Superior temporal gyrus (tissue), 1 donor: Measurements from ENCODE around the gene OPRL1.

Experiments used
- DNase-seq: peaks from one replicate; pipeline ENCODE4 v3.0.0-alpha.2; 2016; ENCODE audit errors: extremely low spot score

The OPRL1 gene

DNA sequence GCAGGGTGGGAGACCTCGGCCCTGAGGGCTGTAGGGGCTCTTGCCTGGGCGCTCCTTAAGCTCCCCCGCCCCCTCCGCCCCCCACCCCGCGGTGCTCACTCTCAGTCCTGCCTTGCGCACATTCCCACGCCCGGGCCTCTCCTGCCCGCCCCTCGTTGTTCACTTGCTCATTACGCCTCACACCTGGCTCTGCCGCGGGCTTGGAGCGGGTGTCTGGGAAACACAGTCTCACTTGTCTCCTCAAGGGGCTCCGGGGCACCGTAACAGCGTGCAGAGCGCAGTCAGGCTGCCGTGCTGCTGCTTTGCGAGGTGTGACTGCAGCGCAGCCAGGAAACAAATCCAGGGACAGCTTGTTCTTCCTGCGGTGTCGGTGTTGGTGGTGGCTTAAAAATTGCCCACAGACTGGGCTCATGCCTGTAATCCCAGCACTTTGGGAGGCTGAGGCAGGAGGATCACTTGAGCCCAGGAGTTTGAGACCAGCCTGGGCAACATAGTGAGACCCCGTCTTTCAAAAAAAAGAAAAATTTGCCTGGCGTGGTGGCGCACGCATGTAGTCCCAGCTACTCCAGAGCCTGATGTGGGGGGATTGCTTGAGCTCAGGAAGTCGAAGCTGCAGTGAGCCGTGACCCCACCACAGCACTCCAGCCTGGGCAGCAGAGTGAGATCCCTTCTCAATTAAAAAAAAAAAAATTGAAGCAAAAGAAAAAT is 22.9 kb downstream of the OPRL1 start:
- DNase-seq = peak; percentile 35

DNA sequence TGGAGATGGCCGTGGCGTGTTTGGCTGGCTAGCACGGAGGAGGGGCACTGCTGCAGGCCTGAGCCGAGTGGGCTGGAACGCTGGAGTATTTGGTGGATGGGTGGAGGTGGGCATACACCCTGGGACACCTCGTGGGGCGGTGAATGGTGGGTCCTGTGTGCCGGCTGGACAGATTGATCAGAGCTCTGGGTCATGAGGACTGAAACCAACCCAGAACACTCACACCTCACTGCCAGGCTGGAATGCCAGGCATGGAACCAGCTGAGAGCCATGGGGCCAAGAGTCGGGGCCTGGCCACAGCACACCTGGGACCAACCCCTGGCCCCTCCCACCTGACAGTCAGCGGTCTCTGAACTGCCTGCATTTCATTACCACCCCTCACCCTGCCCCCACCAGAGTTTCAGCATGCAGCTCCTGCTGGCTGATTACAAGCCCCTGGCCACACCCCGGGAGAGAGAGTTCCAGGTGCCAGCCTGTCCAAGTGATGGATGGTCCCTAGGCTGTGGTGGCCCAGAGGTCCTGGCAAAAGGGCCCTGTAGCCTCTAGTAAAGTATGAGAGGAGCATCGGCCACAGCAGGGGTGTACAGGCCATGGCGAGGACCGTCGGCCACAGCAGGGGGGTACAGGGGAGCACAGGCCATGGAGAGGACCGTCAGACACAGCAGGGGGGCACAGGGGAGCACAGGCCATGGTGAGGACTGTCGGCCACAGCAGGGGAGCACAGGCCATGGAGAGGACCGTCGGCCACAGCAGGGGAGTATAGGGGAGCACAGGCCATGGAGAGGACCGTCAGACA is 24.2 kb downstream of the OPRL1 start:
- DNase-seq = peak; percentile 0

DNA sequence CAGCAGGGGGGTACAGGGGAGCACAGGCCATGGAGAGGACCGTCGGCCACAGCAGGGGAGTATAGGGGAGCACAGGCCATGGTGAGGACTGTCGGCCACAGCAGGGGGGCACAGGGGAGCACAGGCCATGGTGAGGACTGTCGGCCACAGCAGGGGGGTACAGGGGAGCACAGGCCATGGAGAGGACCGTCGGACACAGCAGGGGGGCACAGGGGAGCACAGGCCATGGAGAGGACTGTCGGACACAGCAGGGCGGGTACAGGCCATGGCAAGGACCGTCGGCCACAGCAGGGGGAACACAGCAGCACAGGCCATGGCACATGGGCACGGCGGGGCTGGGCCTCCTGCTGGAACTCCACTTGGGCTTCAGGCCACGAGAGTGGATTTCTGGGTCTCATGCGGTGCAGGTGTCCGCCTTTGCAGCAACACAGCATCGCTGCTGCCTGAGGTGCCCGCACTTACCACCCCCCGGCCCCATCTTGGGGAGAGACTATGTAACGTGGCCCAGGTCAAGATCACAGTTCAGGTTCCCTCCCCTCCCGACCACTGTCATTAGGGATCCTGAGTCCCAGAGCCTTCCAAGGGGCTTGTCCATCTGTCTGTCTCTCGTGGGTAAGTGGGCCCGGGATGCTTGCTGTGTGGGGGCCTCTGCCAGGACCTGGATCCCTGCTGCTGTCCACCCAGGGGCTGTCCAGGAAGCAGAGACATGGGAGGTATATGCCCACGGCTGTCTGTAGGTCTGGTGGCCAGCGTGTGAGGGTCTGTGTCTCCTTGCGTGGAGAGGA is 25.0 kb downstream of the OPRL1 start:
- peak; percentile 0 for DNase-seq

GRCh38 chr20:64105846-64106434 is 26.1 kb downstream of the OPRL1 start:
- DNase-seq = peak; percentile 0

DNA sequence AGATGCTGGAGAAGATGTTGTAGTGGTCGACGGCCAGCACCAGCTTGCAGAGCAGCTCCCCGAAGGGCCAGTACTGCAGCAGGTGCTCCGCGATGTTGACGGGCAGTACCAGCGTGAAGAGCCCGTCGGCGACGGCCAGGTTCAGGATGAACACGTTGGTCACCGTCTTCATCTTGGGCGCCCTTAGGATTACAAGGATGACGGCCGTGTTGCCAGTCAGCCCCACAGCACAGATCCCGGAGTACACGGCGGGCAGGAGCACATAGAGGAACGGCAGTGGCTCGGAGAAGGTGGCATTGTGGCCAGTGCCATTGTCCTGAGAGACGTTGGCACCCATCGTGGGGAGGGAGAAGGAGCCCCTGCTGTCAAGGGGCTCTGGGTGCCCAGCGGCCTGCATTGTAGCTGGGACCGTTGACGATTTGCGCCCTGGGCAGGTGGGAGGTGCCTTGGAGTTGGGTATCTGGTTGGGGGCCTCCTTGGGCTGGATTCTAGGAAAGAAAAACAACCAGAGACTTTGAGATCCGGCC is 26.6 kb downstream of the OPRL1 start:
- DNase-seq = peak; percentile 0

- DNase-seq = peak; percentile 11
Observed at GRCh38 chr20:64106981-64107735, 27.3 kb downstream of the OPRL1 start, which contains the start of gene NPBWR2. TSS of gene NPBWR2 (minus strand) at chr20:64107565. CDS start at chr20:64106831, 734 bp downstream.

- peak; percentile 24 for DNase-seq
Observed at GRCh38 chr20:64107736-64108457, 28.0 kb downstream of the OPRL1 start.

GRCh38 chr20:64108731-64109681 is 29.1 kb downstream of the OPRL1 start:
- peak; percentile 0 for DNase-seq

DNA sequence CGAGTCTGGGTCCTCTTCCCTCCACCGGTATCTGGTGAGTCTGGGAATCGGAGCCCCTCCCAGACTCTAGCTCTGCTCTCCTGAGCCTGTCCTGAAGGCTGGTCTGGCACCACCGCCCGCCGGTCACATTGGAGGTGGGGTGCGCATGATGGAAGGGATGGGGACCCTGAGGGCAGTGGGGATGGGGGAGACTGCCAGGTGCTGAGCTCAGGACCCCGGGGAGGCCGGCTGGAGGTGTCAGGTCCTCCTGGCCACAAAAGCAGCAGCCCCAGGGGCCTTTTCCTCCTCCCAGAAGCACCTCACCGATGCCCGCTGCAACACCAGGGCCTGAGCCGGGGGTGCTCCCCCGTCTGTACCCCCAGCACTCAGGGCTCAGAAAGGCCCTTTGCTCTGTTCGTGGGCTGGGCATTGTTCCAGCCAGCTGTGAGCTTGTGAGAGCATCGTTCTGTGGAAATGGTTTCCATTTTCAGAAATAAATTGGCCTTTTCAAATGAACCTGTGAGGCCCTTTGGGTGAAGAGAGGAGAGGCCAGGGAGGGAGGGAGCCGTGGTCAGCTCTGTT is 30.0 kb downstream of the OPRL1 start:
- DNase-seq = peak; percentile 21

- peak; percentile 1 for DNase-seq
Observed at GRCh38 chr20:64110411-64111068, 30.7 kb downstream of the OPRL1 start.

DNA sequence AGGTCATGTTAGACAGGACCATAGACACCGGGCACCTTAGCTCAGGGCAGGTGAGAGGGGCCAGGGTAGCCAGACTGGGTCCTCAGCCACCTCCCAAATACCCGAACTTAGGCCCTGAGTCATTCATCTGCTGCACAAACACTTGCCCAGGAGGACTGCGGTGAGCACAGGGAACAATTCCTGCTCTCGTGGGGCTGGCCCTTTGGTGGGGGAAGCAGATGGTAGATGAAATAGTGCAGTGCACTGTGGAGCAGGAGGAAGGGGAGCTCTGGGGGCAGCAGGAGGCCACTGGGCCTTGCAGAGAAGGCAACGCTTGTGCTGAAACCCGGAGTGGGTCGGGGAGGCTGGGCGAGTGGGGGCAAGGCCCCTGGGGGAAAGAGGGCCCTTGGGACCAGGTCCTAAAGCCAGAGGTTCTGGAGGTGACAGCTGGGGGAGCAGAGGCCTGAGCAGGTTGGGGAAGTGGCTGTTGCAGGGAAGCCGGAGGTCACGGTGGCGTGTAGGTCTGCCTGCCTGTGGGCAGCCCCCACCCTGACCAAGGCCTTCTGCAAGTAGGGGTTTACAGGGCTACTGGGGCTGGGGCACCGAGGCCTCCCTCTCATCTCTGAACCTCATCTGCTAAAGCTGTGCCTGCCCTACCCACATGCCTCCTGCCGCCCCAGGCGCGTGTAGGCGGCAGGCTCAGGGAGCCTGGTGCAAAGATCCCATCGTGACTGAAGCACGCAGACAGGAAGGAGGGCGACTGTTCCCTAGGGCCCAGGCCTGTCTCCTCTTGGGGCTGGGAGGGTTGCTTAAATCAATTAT is 32.2 kb downstream of the OPRL1 start:
- peak; percentile 4 for DNase-seq

DNA sequence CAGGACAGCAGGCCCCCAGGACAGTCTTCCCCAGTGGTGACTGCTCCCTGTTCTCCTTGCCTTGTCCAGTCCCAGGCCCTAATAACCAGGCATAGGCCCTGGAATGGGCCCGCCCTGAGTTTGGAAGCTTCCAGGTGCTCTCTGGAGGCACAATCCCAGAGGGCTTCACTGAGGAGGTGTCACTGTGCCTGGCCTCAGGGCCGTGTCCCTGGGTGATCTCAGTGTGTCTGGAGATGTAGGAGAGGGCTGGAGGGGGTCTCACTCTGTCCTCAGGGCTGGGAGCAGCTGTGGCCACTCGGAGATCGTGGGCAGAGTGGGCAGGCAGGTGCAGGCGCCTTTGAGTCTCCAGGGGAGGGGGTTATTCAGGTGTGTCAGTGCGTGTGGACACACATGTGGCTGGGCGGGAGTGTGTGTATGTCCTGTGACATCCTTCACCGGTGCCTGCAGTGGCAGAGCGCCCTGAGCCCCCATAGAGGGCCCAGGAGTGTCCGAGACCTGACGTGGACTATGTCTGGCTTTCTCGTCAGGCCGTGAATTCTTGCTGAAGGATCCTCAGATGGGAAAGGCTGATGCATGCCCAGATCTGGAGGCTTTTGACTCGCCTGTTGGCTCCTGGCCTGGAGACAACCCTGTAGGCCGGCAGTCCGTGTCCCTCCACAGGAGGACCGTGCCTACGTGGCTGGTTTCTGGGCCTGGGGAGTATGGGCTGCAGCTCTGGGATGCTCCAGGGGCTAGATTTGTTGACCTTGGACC is 33.0 kb downstream of the OPRL1 start:
- no peak for DNase-seq

GRCh38 chr20:64113444-64113775 is 33.5 kb downstream of the OPRL1 start:
- no peak for DNase-seq

- no peak for DNase-seq
Observed at GRCh38 chr20:64113796-64114355, 34.0 kb downstream of the OPRL1 start.

GRCh38 chr20:64114356-64114971 is 34.6 kb downstream of the OPRL1 start:
- no peak for DNase-seq
